Measurements from ENCODE around the gene RASSF8. TPM values are rescaled to one million over a fixed set of nuclear protein-coding genes. Genes with fewer than 3 reads are reported as not detected.

The RASSF8 gene
- total RNA-seq, 4 donors from 2014 or later = 32.0 to 79.5 (median 50.8) TPM

DNA sequence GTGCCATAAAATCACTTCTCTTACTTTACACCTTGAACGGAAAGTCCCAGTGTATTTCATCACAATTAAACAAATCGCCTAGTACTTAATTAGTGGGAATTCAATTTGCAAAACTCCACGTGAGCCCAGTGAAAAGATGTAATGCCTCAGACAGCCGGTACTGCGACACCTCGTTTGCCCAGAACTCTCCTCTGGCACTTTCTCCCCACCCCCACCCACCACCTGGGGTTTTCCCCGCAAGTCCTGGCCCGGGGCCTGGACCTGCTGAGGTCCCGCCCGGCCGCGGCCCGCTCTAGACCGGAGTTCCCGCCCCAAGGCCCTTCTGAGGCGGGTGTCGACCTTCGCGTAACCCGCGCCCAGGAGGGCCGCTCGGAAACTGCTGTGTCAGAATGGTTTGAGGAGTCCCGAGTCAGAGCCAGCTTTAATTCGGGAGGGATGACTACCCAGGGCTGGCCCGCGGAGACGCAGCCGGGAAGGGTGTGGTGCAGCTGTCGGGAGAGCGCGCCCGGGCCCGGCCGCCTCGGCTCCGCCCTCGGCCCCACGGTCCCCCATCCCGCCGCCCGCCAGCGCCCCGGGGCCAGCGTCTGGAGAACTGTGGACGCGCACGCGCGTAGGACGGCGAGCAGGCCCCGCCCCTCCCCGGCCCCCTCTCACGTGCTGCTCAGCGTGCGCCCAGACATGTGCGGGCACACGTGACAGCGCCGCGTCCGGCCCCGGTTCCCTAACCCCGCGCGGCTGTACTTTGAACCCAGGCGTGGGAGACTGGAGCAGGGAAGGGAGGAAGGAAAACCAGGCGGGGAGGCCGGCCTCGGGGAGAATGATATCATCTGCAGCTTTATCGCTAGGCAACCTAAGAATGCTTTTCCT is 155.6 kb downstream of the RASSF8 start:
- ATAC-seq (ENCODE audit: low FRiP score) (peak; percentile 87), DNase-seq (ENCODE audit: low spot score) (peak; percentile 88)
- TF ChIP-seq, protein P1, sequence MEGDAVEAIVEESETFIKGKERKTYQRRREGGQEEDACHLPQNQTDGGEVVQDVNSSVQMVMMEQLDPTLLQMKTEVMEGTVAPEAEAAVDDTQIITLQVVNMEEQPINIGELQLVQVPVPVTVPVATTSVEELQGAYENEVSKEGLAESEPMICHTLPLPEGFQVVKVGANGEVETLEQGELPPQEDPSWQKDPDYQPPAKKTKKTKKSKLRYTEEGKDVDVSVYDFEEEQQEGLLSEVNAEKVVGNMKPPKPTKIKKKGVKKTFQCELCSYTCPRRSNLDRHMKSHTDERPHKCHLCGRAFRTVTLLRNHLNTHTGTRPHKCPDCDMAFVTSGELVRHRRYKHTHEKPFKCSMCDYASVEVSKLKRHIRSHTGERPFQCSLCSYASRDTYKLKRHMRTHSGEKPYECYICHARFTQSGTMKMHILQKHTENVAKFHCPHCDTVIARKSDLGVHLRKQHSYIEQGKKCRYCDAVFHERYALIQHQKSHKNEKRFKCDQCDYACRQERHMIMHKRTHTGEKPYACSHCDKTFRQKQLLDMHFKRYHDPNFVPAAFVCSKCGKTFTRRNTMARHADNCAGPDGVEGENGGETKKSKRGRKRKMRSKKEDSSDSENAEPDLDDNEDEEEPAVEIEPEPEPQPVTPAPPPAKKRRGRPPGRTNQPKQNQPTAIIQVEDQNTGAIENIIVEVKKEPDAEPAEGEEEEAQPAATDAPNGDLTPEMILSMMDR (IDR thresholded peaks at IDR 0.05) = no peak

DNA sequence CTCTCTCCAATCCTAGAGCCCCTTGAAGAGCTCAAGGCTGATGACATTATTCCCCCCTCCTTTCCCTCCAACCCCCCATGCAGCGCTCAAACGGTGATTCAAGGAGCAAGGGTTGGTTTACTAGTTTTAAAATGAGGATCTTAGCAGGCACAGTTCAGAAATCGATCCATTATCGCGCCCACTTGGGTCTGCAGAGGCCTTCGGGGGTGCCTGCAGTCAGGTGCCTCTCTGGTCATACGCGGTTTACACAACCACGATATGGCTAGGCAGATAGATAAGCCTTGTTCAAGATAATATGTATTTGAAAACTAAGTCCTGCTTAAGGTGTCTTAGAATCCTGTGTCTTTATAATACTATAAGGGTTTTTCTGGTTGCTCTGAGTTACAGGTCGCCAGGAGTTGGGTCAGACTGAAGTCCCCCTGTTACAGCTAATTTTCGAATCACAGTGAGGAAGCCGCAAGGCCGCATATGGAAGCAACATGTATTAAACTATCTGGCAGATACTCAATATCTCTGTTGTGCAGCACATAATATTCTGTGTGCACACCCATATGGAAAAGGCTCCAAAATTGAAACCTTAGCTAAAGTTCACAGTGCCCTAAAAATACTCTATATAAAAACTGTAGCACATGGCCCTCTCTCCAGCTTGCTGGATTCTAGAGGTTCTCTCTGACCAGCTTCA is 156.4 kb downstream of the RASSF8 start:
- DNase-seq (ENCODE audit: low spot score) = no peak
- ATAC-seq (ENCODE audit: low FRiP score) = no peak
- TF ChIP-seq, protein P1 (IDR thresholded peaks at IDR 0.05) = no peak

DNA sequence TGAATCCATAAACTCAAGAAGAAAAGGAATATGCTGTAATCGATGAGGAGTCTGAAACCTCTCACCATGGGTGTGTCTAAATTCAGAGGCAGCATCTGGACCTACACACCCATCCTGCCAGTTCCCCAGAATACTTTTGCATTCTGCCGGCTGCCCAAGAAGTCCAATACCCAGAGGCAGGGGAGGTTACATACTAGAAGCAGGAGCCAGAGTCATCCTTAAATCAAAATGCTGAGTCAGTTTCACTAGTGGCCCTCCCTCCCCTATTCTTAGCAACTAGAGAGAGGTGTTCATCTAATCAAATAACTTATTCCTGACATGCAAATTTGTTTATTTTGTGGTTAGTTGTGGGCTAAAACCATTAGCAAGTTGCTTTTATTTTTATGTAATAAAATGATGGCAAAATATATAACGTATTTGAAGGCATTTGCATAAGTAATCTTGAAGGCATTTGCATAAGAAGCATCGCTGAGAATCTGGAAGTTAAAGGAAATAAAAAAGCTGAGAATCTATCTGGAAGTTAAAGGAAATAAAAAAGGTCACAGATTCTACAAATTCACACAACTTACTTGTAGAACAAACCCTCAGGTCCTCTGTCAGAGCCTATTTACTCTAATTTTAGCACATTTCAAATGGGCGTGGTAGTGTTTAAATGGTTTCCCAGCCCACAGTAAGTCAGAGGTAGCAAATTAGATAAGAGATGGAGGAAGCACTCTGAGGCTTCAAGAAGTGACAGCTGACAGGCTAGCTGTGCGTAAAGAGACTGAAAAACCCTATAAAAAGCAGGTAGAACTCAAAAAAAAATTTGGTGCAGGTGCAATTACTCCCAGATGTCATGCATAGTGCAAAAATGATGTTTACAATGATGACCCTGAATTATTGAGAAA is 158.6 kb downstream of the RASSF8 start:
- TF ChIP-seq, protein P1 (IDR thresholded peaks at IDR 0.05) = no peak
- ATAC-seq (ENCODE audit: low FRiP score) = no peak
- no peak for DNase-seq (ENCODE audit: low spot score)

DNA sequence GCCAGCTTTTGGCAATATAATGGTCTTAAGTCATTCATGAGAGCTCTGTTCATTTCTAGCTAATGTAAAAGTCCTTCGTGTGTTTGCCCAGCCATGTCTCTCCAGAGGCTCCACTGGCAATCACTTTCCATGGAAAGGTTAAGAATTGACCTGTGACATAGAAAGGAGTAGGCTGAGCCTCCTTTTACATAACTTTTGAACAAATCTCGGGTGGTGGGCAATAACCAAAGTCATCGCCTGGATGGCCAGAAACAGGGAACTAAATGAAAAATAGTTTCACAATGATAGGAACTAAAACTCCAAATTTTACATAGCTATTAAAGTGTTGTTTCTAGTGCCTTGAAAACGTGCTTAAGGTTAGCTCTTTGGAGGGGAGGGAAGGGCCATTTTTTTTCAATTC is 159.8 kb downstream of the RASSF8 start:
- TF ChIP-seq, protein P1 (IDR thresholded peaks at IDR 0.05) = no peak
- no peak for ATAC-seq (ENCODE audit: low FRiP score)
- no peak for DNase-seq (ENCODE audit: low spot score)

DNA sequence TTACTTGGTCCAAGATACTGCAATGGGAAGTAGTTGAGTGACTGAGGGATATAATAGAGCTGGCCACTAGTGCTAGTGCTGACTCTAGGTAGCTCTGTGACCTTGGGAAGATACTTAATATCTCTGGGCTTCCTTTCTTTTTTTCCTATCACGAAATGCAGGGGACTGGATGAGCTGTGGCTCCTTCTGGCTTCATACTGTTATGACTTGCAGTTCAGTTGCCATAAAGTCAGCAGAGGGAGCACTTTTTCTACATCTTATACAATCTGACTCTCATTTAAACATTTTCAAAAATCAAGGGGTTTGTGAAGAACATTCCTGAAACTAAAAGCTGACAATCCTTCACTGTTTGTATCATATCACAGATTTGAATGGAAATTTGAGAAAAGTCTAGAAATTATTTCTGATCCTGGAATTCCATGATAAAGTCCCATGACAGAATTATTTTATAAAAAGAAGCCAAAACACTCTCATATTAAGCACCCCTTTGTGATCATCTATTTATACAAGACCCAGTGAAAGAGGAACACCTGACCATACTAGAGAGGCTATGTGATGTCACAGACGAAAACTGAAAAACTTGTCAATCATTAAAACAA is 161.0 kb downstream of the RASSF8 start:
- no peak for DNase-seq (ENCODE audit: low spot score)
- TF ChIP-seq, protein P1 (IDR thresholded peaks at IDR 0.05) = no peak
- no peak for ATAC-seq (ENCODE audit: low FRiP score)

DNA sequence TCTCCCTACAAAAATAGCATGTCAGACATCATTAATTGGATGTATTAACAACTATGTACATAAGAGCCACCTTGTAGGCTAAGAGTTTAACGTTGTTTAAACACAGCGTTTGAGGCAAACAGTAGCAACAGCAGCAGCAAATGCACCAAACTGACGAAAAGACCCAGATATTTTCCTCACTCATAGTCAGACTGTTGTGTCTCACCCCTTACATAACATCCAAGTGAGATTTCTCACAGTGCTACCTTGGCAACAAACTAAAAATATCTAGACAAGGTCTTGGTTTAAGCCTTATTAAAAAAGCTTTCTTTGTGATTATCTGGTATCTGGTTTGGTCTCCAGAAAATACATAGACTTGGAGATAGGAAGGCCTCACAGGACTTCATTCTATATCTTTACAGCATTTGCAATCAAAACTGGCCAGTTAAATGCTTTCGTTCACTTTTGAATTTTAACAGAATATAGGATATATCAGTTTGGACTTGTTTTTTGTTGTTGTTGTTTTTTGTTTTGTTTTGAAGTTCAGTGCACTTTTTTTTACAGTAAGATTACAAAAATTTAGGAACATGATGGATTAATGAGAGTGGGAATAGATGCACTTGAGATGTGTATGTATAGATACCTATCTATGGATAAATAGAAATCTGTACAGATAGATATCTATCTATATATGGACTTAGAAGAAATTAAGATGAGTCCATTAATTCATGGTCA is 162.2 kb downstream of the RASSF8 start:
- TF ChIP-seq, protein P1 (IDR thresholded peaks at IDR 0.05) = no peak
- ATAC-seq (ENCODE audit: low FRiP score) (no peak), DNase-seq (ENCODE audit: low spot score) (no peak)

Measured in omental fat pad (tissue), 4 donors.